Mesenchymal stem cell (in vitro differentiated cells and primary cell): ENCODE measurements around the gene MAGED1.

Source experiments
- DNase-seq: peaks from one replicate; pipeline ENCODE4 v3.0.0-alpha.2; 2013
- H2AFZ ChIP-seq: one replicate; pipeline ENCODE4 v1.6.1; 2013; ENCODE audit warnings: low read depth, mild to moderate bottlenecking, control low read depth, inconsistent platforms, low read length, moderate library complexity
- H2AK5ac ChIP-seq: 2 replicates; pipeline ENCODE4 v1.6.1; 2013; ENCODE audit warnings: low read length, moderate library complexity, mild to moderate bottlenecking, inconsistent platforms; ENCODE audit not compliant: severe bottlenecking
- H2BK120ac ChIP-seq: one replicate; pipeline ENCODE4 v1.6.1; 2013; ENCODE audit warnings: low read depth, mild to moderate bottlenecking, inconsistent platforms, low read length, moderate library complexity
- H2BK12ac ChIP-seq, 2 experiments: one replicate each; pipeline ENCODE4 v1.6.1; 2013; ENCODE audit warnings: inconsistent platforms in 2 of 2, low read length in 2 of 2, mild to moderate bottlenecking in 2 of 2, moderate library complexity in 2 of 2, control low read depth in 1 of 2
- H2BK15ac ChIP-seq: one replicate; pipeline ENCODE4 v1.6.1; 2013; ENCODE audit warnings: mild to moderate bottlenecking, low read depth, inconsistent platforms; ENCODE audit not compliant: poor library complexity, severe bottlenecking
- H2BK5ac ChIP-seq: 2 replicates; pipeline ENCODE4 v1.6.1; 2013; ENCODE audit warnings: low read depth, mild to moderate bottlenecking, low read length, control low read depth, inconsistent platforms; ENCODE audit not compliant: poor library complexity, severe bottlenecking
- H3K14ac ChIP-seq, 2 experiments: one replicate each; pipeline ENCODE4 v1.6.1; 2013; ENCODE audit warnings: inconsistent platforms in 2 of 2, low read length in 2 of 2, control low read depth in 1 of 2, mild to moderate bottlenecking in 1 of 2, moderate library complexity in 1 of 2
- H3K18ac ChIP-seq, 2 experiments: one replicate each; pipeline ENCODE4 v1.6.1; 2013; ENCODE audit warnings: inconsistent platforms in 2 of 2, low read length in 2 of 2, control low read depth in 1 of 2, low read depth in 1 of 2, mild to moderate bottlenecking in 1 of 2
- H3K23ac ChIP-seq, 2 experiments: one replicate each; pipeline ENCODE4 v1.6.1; 2013; ENCODE audit warnings: inconsistent platforms in 2 of 2, low read length in 2 of 2, mild to moderate bottlenecking in 2 of 2, moderate library complexity in 2 of 2, control low read depth in 1 of 2
- H3K27ac ChIP-seq: 2 replicates; pipeline ENCODE4 v1.5.1; 2013; ENCODE audit warnings: mild to moderate bottlenecking, moderate library complexity, low read length, control low read depth, inconsistent platforms; ENCODE audit not compliant: poor library complexity, severe bottlenecking
- H3K27me3 ChIP-seq, 2 experiments: 2 replicates each; pipeline versions ENCODE4 v1.6.1 to v1.7.0; 2013; ENCODE audit warnings: low read length in 2 of 2, mild to moderate bottlenecking in 2 of 2, moderate library complexity in 2 of 2, control low read depth in 1 of 2, inconsistent platforms in 1 of 2; ENCODE audit not compliant: control insufficient read depth in 1 of 2, insufficient read depth in 1 of 2
- H3K36me3 ChIP-seq, 2 experiments: 2 replicates each; pipeline versions ENCODE4 v1.6.1 to v1.7.0; 2013; ENCODE audit warnings: low read length in 2 of 2, control low read depth in 1 of 2, inconsistent platforms in 1 of 2, low read depth in 1 of 2, mild to moderate bottlenecking in 1 of 2; ENCODE audit not compliant: insufficient read depth in 2 of 2, control insufficient read depth in 1 of 2
- H3K4ac ChIP-seq, 2 experiments: one replicate each; pipeline ENCODE4 v1.6.1; 2013; ENCODE audit warnings: inconsistent platforms in 2 of 2, low read length in 2 of 2, mild to moderate bottlenecking in 2 of 2, moderate library complexity in 2 of 2, control low read depth in 1 of 2, low read depth in 1 of 2
- H3K4me1 ChIP-seq: 2 replicates; pipeline ENCODE4 v1.6.1; 2013; ENCODE audit warnings: low read depth, low read length, control low read depth; ENCODE audit not compliant: control insufficient read depth, insufficient read depth
- H3K4me2 ChIP-seq: 2 replicates; pipeline ENCODE4 v1.6.1; 2013; ENCODE audit warnings: low read length, mild to moderate bottlenecking, inconsistent platforms; ENCODE audit not compliant: poor library complexity, severe bottlenecking
- H3K4me3 ChIP-seq, 2 experiments: 2 replicates each; pipeline versions ENCODE4 v1.5.1 to v1.7.0; 2013; ENCODE audit warnings: low read length in 2 of 2, mild to moderate bottlenecking in 2 of 2, control low read depth in 1 of 2, low read depth in 1 of 2; ENCODE audit not compliant: insufficient read depth in 1 of 2
- H3K79me1 ChIP-seq: replicated peaks from 2 replicates; pipeline ENCODE4 v1.6.1; 2013; ENCODE audit warnings: mild to moderate bottlenecking, control low read depth, low read length, inconsistent platforms; ENCODE audit not compliant: poor library complexity, severe bottlenecking
- H3K9ac ChIP-seq: 2 replicates; pipeline ENCODE4 v1.7.0; 2013; ENCODE audit warnings: mild to moderate bottlenecking, low read length, moderate library complexity
- H3K9me3 ChIP-seq: 2 replicates; pipeline ENCODE4 v1.7.0; 2013; ENCODE audit warnings: mild to moderate bottlenecking, low read length; ENCODE audit not compliant: control insufficient read depth
- H4K8ac ChIP-seq: one replicate; pipeline ENCODE4 v1.6.1; 2013; ENCODE audit warnings: inconsistent platforms, mild to moderate bottlenecking, low read length, moderate library complexity
- H4K91ac ChIP-seq: one replicate; pipeline ENCODE4 v1.6.1; 2013; ENCODE audit warnings: mild to moderate bottlenecking, low read length, inconsistent platforms
- WGBS: methylation state at CpG from one replicate; pipeline ENCODE4 v1.1.7; 2013; ENCODE audit warnings: mixed read lengths; 5-methylcytosine and 5-hydroxymethylcytosine counted together

MAGED1 gene

GRCh38 chrX:51893931-51894696 is 691 bp downstream of the MAGED1 start:
- peak overlapping the region; percentile 9 for H3K4me2 ChIP-seq
- H2BK15ac ChIP-seq, result no peak overlapping the region
- peak overlapping the region; percentile 70 to 90 for H3K18ac ChIP-seq
- peak overlapping the region; percentile 63 to 87 for H3K4me3 ChIP-seq
- H3K23ac ChIP-seq, result no peak overlapping the region
- peaks cover 31 to 39% of the 10 kb centered on the region in 2 experiments for H3K36me3 ChIP-seq
- H4K91ac ChIP-seq, result peak overlapping the region; percentile 27
- H3K9ac ChIP-seq, result peak overlapping the region; percentile 97
- H3K9me3 ChIP-seq, result no peaks in the 10 kb centered on the region
- H3K4ac ChIP-seq, result peak overlapping the region; percentile 29 to 84
- DNase-seq, result peak; percentile 28
- H2AK5ac ChIP-seq, result peak overlapping the region; percentile 65
- H2BK5ac ChIP-seq, result peak overlapping the region; percentile 66
- H3K27me3 ChIP-seq, result no peaks in the 10 kb centered on the region
- peak overlapping the region in 1 of 2 experiments; percentile 81 for H3K14ac ChIP-seq
- no peak overlapping the region for H2AFZ ChIP-seq
- peak overlapping the region in 1 of 2 experiments; percentile 31 for H2BK12ac ChIP-seq
- under 1% methylated on average over 19 of the region's 32 CpGs for WGBS
- peak overlapping the region; percentile 73 for H2BK120ac ChIP-seq
- peak overlapping the region; percentile 83 for H3K27ac ChIP-seq
- peaks cover 19% of the 10 kb centered on the region for H3K4me1 ChIP-seq
- no peak overlapping the region for H4K8ac ChIP-seq
- H3K79me1 ChIP-seq, result no peaks in the 10 kb centered on the region

DNA sequence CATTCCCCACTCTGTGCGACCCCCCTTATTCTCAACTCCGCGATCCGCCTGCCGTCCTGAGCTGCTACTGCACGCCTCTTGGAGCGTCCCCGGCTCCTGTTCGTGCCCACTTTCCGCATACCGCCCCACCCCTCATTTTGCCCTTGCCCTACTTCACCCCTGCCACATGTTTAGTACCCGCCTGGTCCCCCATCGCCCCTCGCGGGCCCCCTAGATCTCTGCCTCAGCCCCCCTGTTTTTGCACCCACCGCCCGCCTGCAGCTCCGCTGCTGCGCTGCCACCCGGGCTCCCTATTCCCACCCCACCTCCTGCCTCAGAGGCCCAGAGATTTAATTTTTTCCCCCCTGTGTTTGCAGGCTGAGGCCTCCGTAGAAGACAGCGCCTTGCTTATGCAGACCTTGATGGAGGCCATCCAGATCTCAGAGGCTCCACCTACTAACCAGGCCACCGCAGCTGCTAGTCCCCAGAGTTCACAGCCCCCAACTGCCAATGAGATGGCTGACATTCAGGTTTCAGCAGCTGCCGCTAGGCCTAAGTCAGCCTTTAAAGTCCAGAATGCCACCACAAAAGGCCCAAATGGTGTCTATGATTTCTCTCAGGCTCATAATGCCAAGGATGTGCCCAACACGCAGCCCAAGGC is 1.4 kb downstream of the MAGED1 start:
- 6% methylated on average over 24 of the region's 25 CpGs for WGBS
- peak overlapping the region; percentile 97 for H3K9ac ChIP-seq
- no peaks in the 10 kb centered on the region for H3K27me3 ChIP-seq
- H3K4me2 ChIP-seq, result peak overlapping the region; percentile 82
- H2BK15ac ChIP-seq, result no peak overlapping the region
- H2AFZ ChIP-seq, result no peak overlapping the region
- H3K4me1 ChIP-seq, result peaks cover 19% of the 10 kb centered on the region
- H3K4me3 ChIP-seq, result peak overlapping the region; percentile 63 to 87
- no peaks in the 10 kb centered on the region for H3K9me3 ChIP-seq
- peaks cover 38 to 45% of the 10 kb centered on the region in 2 experiments for H3K36me3 ChIP-seq
- no peak overlapping the region for H4K8ac ChIP-seq
- peak overlapping the region; percentile 15 for H4K91ac ChIP-seq
- no peaks in the 10 kb centered on the region for H3K79me1 ChIP-seq
- H2AK5ac ChIP-seq, result no peak overlapping the region
- H3K27ac ChIP-seq, result peak overlapping the region; percentile 2
- no peak overlapping the region for H2BK120ac ChIP-seq
- H3K23ac ChIP-seq, result no peak overlapping the region
- peak overlapping the region in 1 of 2 experiments; percentile 47 for H3K4ac ChIP-seq
- H3K14ac ChIP-seq, result no peak overlapping the region
- no peak overlapping the region for H2BK12ac ChIP-seq
- peak overlapping the region in 1 of 2 experiments; percentile 70 for H3K18ac ChIP-seq
- no peak overlapping the region for H2BK5ac ChIP-seq
- peak; percentile 27 for DNase-seq

DNA sequence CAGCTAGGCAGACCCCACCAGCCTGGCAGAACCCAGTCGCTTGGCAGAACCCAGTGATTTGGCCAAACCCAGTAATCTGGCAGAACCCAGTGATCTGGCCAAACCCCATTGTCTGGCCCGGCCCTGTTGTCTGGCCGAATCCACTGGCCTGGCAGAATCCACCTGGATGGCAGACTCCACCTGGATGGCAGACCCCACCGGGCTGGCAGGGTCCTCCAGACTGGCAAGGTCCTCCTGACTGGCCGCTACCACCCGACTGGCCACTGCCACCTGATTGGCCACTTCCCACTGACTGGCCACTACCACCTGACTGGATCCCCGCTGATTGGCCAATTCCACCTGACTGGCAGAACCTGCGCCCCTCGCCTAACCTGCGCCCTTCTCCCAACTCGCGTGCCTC is 3.2 kb downstream of the MAGED1 start:
- no peak overlapping the region for H3K4ac ChIP-seq
- H3K4me3 ChIP-seq, result no peak overlapping the region
- H3K18ac ChIP-seq, result no peak overlapping the region
- no peak overlapping the region for H2BK5ac ChIP-seq
- peaks cover 19% of the 10 kb centered on the region for H3K4me1 ChIP-seq
- no peak overlapping the region for H2BK12ac ChIP-seq
- H3K27me3 ChIP-seq, result no peaks in the 10 kb centered on the region
- H2BK120ac ChIP-seq, result no peak overlapping the region
- no peak overlapping the region for H2AK5ac ChIP-seq
- no peak for DNase-seq
- H3K79me1 ChIP-seq, result peaks cover 2% of the 10 kb centered on the region
- H4K8ac ChIP-seq, result no peak overlapping the region
- 93% methylated on average over 12 of the region's 12 CpGs for WGBS
- H2AFZ ChIP-seq, result no peak overlapping the region
- H3K9ac ChIP-seq, result no peak overlapping the region
- peak overlapping the region; percentile 29 for H3K4me2 ChIP-seq
- H4K91ac ChIP-seq, result no peak overlapping the region
- no peak overlapping the region for H3K27ac ChIP-seq
- H2BK15ac ChIP-seq, result no peak overlapping the region
- no peaks in the 10 kb centered on the region for H3K9me3 ChIP-seq
- no peak overlapping the region for H3K14ac ChIP-seq
- H3K23ac ChIP-seq, result no peak overlapping the region
- peaks cover 44 to 62% of the 10 kb centered on the region in 2 experiments for H3K36me3 ChIP-seq

DNA sequence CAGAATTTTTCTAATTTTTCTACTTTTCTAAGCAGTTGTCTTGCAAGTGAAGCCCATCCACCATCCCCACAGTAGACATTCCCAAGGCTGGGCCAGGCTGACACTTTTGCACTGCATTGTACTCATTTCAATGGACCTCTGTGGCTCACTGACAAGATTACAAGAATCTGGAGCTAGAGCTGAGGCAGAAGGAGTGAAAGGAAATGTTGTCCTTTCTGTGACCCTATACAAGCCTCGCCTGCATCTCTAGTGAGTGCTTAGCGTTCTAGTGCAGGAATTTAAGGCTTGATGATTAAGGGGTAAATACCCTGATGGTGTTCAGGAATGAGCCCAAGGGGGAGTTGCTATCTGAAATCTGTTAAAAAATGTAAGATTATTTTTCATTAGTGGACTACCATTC is 6.3 kb downstream of the MAGED1 start:
- peaks cover 3% of the 10 kb centered on the region for H3K79me1 ChIP-seq
- no peak overlapping the region for H3K18ac ChIP-seq
- H3K4me1 ChIP-seq, result peaks cover 16% of the 10 kb centered on the region
- H3K36me3 ChIP-seq, result peaks cover 64 to 77% of the 10 kb centered on the region in 2 experiments
- DNase-seq, result no peak
- no peak overlapping the region for H3K14ac ChIP-seq
- H2BK120ac ChIP-seq, result no peak overlapping the region
- no peak overlapping the region for H3K27ac ChIP-seq
- no peak overlapping the region for H2BK5ac ChIP-seq
- no peaks in the 10 kb centered on the region for H3K9me3 ChIP-seq
- H4K91ac ChIP-seq, result no peak overlapping the region
- H2BK15ac ChIP-seq, result no peak overlapping the region
- no peak overlapping the region for H4K8ac ChIP-seq
- no peak overlapping the region for H3K9ac ChIP-seq
- H2BK12ac ChIP-seq, result no peak overlapping the region
- no peak overlapping the region for H3K4ac ChIP-seq
- no peaks in the 10 kb centered on the region for H3K27me3 ChIP-seq
- H2AFZ ChIP-seq, result no peak overlapping the region
- 58% methylated on average over 2 of the region's 2 CpGs for WGBS
- H3K4me2 ChIP-seq, result no peak overlapping the region
- H3K23ac ChIP-seq, result no peak overlapping the region
- H2AK5ac ChIP-seq, result no peak overlapping the region
- no peak overlapping the region for H3K4me3 ChIP-seq
